Urinary bladder (tissue), 4 donors: ENCODE data around the gene CTXN1. TPM values are rescaled to one million over a fixed set of nuclear protein-coding genes. Genes with fewer than 3 reads are reported as not detected.

Experiments
- DNase-seq: peaks from one replicate; pipeline ENCODE4 v3.0.0-alpha.2; 2015; ENCODE audit errors: extremely low spot score
- H3K27ac ChIP-seq: one replicate; pipeline ENCODE4 v1.5.1; 2013; ENCODE audit warnings: low read depth, mild to moderate bottlenecking, moderate library complexity
- H3K36me3 ChIP-seq: one replicate; pipeline ENCODE4 v1.6.1; 2013; ENCODE audit warnings: mild to moderate bottlenecking, moderate library complexity; ENCODE audit not compliant: insufficient read depth
- H3K4me1 ChIP-seq: one replicate; pipeline ENCODE4 v1.6.1; 2013; ENCODE audit warnings: mild to moderate bottlenecking, moderate library complexity; ENCODE audit not compliant: insufficient read depth
- H3K4me3 ChIP-seq: one replicate; pipeline ENCODE4 v1.5.1; 2013; ENCODE audit warnings: low read depth, low read length
- WGBS: extraction: QIAGEN DNeasy Blood & Tissue Kit; methylation state at CpG from one replicate; pipeline ENCODE4 v1.1.7; 2013; 5-methylcytosine and 5-hydroxymethylcytosine counted together
- polyA plus RNA-seq: library from polyadenylated mRNA; stranded (reverse); fragments of 200-250 nt; gene quantifications from one replicate; pipeline ENCODE4 v1.2.3, GENCODE V29; 2013
- total RNA-seq: library from RNA; depleted of rRNA; stranded (reverse); fragments of >200 nt; gene quantifications from one replicate; pipeline ENCODE4 v1.2.3, GENCODE V29; 2014
- donor health status: healthy with polysubstance abuse.
- donor health status: healthy.

Gene CTXN1
- total and polyA plus RNA-seq, 2 donors: 0.63 to 22.1 TPM

DNA sequence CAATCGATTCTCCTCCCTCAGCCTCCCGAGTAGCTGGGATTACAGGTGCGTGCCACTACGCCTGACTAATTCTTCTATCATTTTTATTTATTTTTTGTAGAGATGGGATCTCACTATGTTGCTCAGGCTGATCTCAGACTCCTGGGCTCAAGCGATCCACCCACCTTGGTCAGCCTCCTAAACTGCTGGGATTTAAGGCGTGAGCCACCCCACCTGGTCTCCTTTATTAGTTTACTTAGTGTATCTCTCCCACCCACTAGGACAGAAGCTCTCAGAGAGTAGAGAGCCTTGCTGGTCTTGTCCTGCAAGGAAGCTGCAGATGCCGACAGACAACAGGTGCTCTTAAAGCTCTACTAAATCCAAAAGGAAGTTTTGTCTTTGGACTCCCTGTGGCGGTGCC is 40.1 kb downstream of the CTXN1 start:
- WGBS: 77% methylated on average over 8 of the region's 8 CpGs
- no peak overlapping the region for H3K27ac ChIP-seq
- no peaks in the 10 kb centered on the region for H3K4me1 ChIP-seq
- no peak overlapping the region for H3K4me3 ChIP-seq
- no peaks in the 10 kb centered on the region for H3K36me3 ChIP-seq
- DNase-seq: no peak

DNA sequence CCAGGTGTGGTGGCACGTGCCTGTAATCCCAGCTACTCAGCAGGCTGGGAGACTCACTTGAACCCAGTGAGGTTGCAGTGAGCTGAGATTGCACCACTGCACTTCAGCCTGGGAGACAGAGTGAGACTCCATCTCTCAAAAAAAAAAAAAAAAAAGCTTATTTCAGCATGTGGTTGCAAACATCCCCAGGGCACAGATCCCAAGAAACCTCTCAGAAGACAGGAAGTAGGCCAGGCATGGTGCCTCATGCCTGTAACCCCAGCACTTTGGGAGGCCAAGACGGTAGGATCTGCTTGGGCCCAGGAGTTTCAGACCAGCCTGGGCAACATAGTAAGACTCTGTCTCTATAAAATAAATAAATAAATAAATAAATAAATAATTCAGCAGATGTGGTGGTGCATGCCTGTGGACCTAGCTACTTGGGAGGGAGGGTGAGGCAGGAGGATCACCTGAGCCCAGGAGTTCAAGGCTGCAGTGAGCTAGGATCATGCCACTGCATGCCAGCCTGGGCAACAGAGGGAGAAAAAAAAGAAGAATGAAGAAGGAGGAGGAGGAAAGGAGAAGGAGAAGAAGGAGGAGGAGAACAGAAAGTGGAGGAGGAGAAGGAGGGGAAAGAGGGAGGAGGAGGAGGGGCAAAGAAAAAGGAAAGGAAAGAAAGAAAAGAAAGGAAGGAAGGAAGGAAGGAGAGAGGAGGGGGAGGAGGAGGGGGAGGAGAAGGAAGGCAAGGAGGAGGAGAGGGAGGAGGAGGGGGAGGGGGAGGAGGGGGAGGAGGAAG is 42.0 kb downstream of the CTXN1 start:
- H3K36me3 ChIP-seq: no peaks in the 10 kb centered on the region
- H3K27ac ChIP-seq: no peak overlapping the region
- WGBS: 74% methylated on average over 2 of the region's 2 CpGs
- H3K4me3 ChIP-seq: no peak overlapping the region
- no peak for DNase-seq
- H3K4me1 ChIP-seq: no peaks in the 10 kb centered on the region

DNA sequence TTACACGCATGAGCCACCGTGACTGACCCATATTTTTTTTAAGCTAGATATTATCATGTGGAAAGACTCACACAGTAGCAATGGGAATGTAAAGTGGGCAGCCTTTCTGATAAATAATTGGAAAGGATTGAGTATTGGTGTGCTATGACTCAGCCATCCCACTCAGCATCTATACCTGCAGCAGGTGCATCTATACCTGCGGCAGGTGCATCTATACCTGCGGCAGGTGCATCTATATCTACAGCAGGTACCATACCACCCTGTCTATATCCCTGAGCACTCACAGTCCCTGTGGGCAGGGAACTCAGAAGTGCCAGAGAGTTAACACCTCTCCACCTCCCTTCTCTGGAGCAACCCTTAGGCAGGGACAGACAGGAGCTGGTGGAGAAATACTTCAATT is 42.8 kb downstream of the CTXN1 start:
- no peak for DNase-seq
- Histone ChIP-seq H3K4me1 (no peaks in the 10 kb centered on the region), H3K27ac (no peak overlapping the region), H3K4me3 (no peak overlapping the region), H3K36me3 (no peaks in the 10 kb centered on the region)
- 90% methylated on average over 4 of the region's 4 CpGs for WGBS

DNA sequence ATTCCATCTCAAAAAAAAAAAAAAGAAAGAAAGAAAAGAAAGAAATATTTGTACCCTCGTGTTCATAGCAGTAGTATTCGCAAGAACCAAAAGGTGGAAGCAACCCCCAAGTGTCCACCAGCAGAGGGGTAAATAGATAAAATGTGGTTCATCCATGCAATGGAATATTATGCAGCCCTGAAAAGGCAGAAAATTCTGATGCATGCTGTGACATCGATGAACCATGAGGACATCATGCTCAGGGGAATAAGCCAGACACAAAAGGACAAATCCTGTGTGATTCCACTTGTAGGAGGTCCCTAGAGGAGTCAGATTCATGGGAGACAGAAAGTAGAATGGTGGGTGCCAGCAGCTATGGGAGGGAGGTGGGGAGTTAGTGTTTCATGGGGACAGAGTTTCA is 44.0 kb downstream of the CTXN1 start:
- no peaks in the 10 kb centered on the region for H3K36me3 ChIP-seq
- DNase-seq: no peak
- WGBS: 92% methylated on average over 3 of the region's 3 CpGs
- H3K27ac ChIP-seq: no peak overlapping the region
- no peak overlapping the region for H3K4me3 ChIP-seq
- no peaks in the 10 kb centered on the region for H3K4me1 ChIP-seq

DNA sequence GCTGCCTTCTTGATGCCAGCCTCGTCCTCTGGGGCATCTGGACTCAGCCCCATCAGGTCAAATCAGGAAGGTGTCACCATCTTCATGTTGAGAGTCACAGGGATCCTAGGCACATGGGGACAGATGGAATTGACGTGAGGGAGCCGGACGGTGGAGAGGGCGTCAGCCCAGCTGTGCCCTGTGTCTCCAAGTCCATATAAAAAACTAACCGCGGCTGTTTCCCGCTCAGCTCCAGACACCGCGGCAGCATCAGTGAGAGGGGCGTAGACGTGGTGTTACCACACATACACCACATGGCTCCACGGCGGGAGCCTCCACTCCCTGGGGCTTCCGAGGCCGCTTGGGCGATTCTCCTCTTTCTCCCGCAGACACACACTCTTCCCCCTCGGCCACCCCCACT is 46.1 kb downstream of the CTXN1 start:
- Histone ChIP-seq H3K27ac (no peak overlapping the region), H3K36me3 (no peaks in the 10 kb centered on the region), H3K4me3 (no peak overlapping the region), H3K4me1 (no peaks in the 10 kb centered on the region)
- 76% methylated on average over 19 of the region's 19 CpGs for WGBS
- no peak for DNase-seq

DNA sequence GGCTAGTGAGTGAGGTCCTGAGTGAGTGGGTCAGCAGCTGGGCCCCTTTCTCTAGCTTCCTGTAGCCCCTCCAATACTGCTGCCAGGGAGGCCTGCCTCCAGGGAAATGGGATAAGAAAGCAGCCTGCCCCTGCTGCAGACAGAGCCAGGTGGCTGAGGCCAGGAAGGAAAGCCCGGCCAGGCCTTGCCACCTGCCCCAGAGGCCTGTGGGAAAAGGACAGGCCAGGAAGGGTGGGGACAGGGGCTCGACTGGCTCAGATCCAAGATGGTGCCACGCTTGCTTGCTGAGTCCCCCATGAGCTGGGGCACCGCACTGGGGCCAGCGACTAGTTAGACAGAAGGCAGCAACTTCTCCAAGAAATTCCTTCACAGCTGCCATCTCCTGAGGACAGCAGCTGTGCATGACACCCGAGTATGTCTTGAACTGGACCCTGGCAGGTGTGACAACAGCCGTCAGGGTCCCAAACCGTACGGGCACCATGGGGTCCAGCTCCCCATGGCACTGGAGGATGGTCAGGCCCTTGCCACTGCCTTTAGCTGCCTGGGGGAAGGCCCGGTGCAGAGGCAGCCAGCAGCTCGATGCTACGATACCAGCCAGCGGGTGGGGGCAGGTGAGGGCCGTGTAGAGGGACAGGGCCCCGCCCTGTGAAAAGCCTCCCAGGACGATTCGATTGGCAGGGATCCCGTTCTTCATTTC is 46.7 kb downstream of the CTXN1 start:
- Histone ChIP-seq H3K4me3 (no peak overlapping the region), H3K36me3 (no peaks in the 10 kb centered on the region), H3K4me1 (no peaks in the 10 kb centered on the region), H3K27ac (no peak overlapping the region)
- 73% methylated on average over 18 of the region's 18 CpGs for WGBS
- DNase-seq: no peak

GRCh38 chr19:7877249-7877836 is 48.6 kb downstream of the CTXN1 start:
- Histone ChIP-seq H3K4me1 (peaks cover 3% of the 10 kb centered on the region), H3K36me3 (no peaks in the 10 kb centered on the region), H3K27ac (no peak overlapping the region), H3K4me3 (no peak overlapping the region)
- 74% methylated on average over 6 of the region's 6 CpGs for WGBS
- DNase-seq: no peak

- Histone ChIP-seq H3K36me3 (no peaks in the 10 kb centered on the region), H3K4me1 (peaks cover 3% of the 10 kb centered on the region), H3K4me3 (no peak overlapping the region), H3K27ac (no peak overlapping the region)
- WGBS: 46% methylated on average over 12 of the region's 12 CpGs
- no peak for DNase-seq
Observed at GRCh38 chr19:7874897-7875273, 51.0 kb downstream of the CTXN1 start.

Other genes with a start within 250 kb of the CTXN1 start
- gene MCEMP1, start 249.0 kb downstream of the CTXN1 start, total RNA-seq: 0.26 TPM
- 1.1 TPM for gene MCEMP1, start 249.0 kb downstream of the CTXN1 start, polyA plus RNA-seq
- gene TRAPPC5, start 245.3 kb downstream of the CTXN1 start, total RNA-seq: 21.6 TPM
- gene TRAPPC5, start 245.3 kb downstream of the CTXN1 start, polyA plus RNA-seq: 112 TPM
- gene FCER2, start 224.0 kb downstream of the CTXN1 start, total RNA-seq: 0.21 TPM
- gene FCER2, start 224.0 kb downstream of the CTXN1 start, polyA plus RNA-seq: 0.90 TPM
- gene CLEC4G, start 194.0 kb downstream of the CTXN1 start, total RNA-seq: 0.48 TPM
- 1.1 TPM for gene CLEC4G, start 194.0 kb downstream of the CTXN1 start, polyA plus RNA-seq
- gene CD209, start 178.6 kb downstream of the CTXN1 start, total RNA-seq: 6.2 TPM
- gene CD209, start 178.6 kb downstream of the CTXN1 start, polyA plus RNA-seq: 5.3 TPM
- gene CLEC4M, start 162.9 kb downstream of the CTXN1 start, total RNA-seq: not detected
- not detected for gene CLEC4M, start 162.9 kb downstream of the CTXN1 start, polyA plus RNA-seq
- gene EVI5L, start 95.9 kb downstream of the CTXN1 start, total RNA-seq: 7.8 TPM
- 21.1 TPM for gene EVI5L, start 95.9 kb downstream of the CTXN1 start, polyA plus RNA-seq
- gene PRR36, start 51.7 kb downstream of the CTXN1 start, total RNA-seq: 0.11 TPM
- 0.10 TPM for gene PRR36, start 51.7 kb downstream of the CTXN1 start, polyA plus RNA-seq
- 1.3 TPM for gene LRRC8E, start 37.6 kb downstream of the CTXN1 start, total RNA-seq
- gene LRRC8E, start 37.6 kb downstream of the CTXN1 start, polyA plus RNA-seq: 1.1 TPM
- gene MAP2K7, start 22.3 kb downstream of the CTXN1 start, total RNA-seq: 9.8 TPM
- gene MAP2K7, start 22.3 kb downstream of the CTXN1 start, polyA plus RNA-seq: 31.0 TPM
- not detected for gene TGFBR3L, start 11.3 kb downstream of the CTXN1 start, total RNA-seq
- 2.6 TPM for gene TGFBR3L, start 11.3 kb downstream of the CTXN1 start, polyA plus RNA-seq
- 6.8 TPM for gene SNAPC2, start 5.8 kb downstream of the CTXN1 start, total RNA-seq
- 55.6 TPM for gene SNAPC2, start 5.8 kb downstream of the CTXN1 start, polyA plus RNA-seq
- 31.2 TPM for gene TIMM44, start 17.5 kb upstream of the CTXN1 start, total RNA-seq
- 60.2 TPM for gene TIMM44, start 17.5 kb upstream of the CTXN1 start, polyA plus RNA-seq
- 41.1 TPM for gene ELAVL1, start 79.5 kb upstream of the CTXN1 start, total RNA-seq
- 36.7 TPM for gene ELAVL1, start 79.5 kb upstream of the CTXN1 start, polyA plus RNA-seq
- not detected for gene CCL25, start 126.6 kb upstream of the CTXN1 start, total RNA-seq
- gene CCL25, start 126.6 kb upstream of the CTXN1 start, polyA plus RNA-seq: not detected
- gene FBN3, start 223.5 kb upstream of the CTXN1 start, total RNA-seq: 2.3 TPM
- gene FBN3, start 223.5 kb upstream of the CTXN1 start, polyA plus RNA-seq: not detected